Stimulated activated CD4-positive, alpha-beta T cell treated with anti-CD3 and anti-CD28 coated beads, Interleukin-4, amount 100 ng/mL, for 48 hours (primary cell): ENCODE results near the gene GALNTL6.

ENCODE experiments used
- DNase-seq, 2 donors: peaks; one replicate each; pipeline ENCODE4 v3.0.0-alpha.2; 2020; ENCODE audit warnings: low read depth in 2 of 2

The GALNTL6 gene

GRCh38 chr4:173057901-173058300, 1244.7 kb downstream of the GALNTL6 start:
- DNase-seq: no peak

DNA sequence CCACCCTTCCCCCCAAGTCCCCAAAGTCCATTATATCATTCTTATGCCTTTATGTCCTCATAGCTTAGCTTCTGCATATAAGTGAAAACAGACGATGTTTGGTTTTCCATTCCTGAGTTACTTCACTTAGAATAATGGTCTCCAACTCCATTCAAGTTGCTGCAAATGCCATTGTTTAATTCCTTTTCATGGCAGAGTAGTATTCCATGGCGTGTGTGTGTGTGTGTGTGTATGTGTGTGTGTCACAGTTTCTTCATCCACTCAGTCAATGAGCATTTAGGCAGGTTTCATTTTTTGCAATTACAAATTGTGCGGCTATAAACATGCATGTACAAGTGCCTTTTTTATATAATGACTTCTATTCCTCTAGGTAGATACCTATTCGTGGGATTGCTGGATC, 1248.0 kb downstream of the GALNTL6 start:
- DNase-seq: no peak

DNA sequence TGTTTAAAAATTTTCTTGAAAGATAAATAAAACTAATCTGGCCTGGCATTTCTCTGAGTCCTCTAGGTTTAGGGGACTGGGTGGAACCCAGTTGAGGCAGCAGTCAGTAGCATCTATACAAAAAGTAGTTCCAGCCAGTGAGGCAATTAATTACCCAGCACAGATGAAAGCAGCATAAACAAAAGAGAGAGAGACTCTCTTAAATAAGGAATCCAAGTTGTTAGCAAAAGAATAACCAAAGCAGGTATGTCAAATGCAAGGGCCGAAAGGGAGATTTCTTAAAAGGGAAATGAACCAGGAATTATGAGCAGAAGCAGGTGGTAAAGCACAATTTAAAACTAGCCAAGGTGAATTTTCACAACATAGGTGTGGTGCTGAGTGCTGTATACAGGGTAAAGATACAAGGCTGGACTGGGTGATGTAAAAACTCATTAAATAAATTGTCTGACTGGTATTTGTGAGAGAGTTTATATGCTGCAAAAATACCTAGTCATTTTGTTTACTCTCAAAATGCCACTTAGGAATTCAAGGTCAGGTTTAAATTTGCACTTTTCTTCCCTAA, 1260.8 kb downstream of the GALNTL6 start:
- DNase-seq: no peak

DNA sequence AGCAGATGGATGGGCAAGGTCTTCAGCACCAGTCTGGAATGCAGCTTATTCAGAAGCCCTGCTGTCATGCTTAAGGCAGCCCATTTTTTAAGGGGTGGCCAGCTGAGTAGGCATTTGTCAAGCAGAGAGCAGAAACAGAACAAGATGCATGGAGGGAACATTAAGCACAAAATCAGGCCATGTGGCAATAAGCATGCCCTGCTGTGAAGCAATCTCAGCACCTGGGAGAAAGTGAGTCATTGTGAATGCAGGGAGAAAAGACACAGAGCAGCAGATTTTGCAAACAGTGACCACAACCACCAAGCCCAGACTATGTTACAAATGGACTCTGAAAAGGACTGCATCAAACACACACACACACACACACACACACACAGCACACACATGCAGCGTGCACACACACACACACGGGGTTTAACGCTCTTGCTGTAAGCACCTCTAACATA, 1261.3 kb downstream of the GALNTL6 start:
- no peak for DNase-seq

DNA sequence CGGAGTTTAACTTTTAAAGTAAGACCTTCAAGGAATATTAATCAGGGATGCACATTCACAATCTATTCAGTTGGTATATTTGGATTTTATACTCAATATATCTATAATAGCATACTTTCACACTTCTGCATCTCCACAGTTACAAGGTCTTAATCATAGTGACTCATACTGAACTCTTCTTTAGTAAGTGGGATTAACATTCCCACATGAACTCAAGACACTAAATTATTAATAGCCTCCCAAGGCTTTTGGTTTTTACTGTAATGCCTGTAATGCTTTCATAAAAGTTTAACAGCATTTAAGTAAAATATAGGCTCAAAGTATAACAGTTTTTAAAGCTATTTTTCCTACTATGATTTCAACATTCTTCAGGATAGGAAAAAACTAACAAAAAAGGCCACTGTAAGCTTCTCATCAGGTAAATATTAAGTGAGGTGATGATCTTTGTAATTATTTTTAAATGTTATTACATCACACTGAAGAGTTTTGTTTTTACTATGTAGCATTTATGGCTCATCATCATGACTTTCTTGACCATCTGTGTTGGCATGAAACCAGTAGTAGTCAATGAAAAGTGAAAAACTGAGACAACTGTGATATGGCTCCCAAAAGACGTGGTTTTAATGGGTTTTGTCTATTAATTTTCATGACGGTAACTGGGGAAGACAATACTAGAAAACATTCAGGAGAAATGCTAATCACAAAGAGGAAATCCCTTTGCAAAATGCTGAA, 1263.9 kb downstream of the GALNTL6 start:
- DNase-seq: no peak

DNA sequence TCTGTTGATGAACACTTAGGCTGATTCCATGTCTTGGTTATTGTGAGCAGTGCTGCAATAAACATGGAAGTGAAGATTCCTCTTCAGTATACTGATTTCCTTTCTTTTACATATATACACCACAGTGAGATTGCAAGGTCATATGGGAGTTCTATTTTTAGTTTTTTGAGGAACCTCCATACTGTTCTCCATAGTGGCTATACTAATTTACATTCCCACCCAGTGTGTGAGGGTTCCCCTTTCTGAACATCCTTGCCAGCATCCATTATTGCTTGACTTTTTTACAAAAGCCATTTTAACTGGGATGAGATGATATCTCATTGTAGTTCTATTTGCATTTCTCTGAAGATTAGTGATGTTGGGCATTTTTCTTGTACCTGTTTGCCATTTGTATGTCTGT, 1274.9 kb downstream of the GALNTL6 start:
- DNase-seq: no peak
